Stimulated activated CD8-positive, alpha-beta memory T cell treated with anti-CD3 and anti-CD28 coated beads, Interleukin-12 subunit alpha, Interleukin-12 subunit beta, amount 100 ng/mL, for 4 hours (primary cell): ENCODE data around the gene CDK5R2.

Experiments used
- DNase-seq: peaks from one replicate; pipeline ENCODE4 v3.0.0-alpha.2; 2020; ENCODE audit warnings: low read depth

CDK5R2 gene

GRCh38 chr2:218988164-218988563 is 28.7 kb downstream of the CDK5R2 start:
- DNase-seq: no peak

GRCh38 chr2:218988650-218989049 is 29.2 kb downstream of the CDK5R2 start:
- DNase-seq: no peak

DNA sequence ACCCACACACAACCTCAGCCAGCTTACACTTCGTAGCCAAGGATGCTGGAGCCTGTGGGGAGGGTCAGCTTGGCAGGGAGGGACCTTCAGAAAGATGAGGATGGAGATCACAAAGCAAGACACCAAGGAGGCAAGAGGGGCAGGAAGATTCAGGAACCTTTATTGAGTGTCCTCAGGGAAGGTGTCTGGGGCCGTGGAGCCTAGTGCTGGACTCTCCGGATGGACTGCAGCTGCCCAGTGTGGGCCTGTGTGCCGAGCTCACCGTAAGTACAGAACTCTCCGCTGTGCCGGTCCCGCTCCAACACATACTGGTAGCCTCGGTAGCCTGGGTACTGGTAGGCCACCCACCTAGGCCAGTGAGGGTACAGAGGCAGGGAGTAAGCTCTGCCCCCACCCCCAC is 30.6 kb downstream of the CDK5R2 start:
- no peak for DNase-seq

- no peak for DNase-seq
Observed at GRCh38 chr2:218990612-218991011, 31.1 kb downstream of the CDK5R2 start.

- no peak for DNase-seq
Observed at GRCh38 chr2:218991674-218992168, 32.3 kb downstream of the CDK5R2 start.

- no peak for DNase-seq
Observed at GRCh38 chr2:218992196-218992595, 32.7 kb downstream of the CDK5R2 start.

- no peak for DNase-seq
Observed at GRCh38 chr2:218992703-218993344, 33.4 kb downstream of the CDK5R2 start.

DNA sequence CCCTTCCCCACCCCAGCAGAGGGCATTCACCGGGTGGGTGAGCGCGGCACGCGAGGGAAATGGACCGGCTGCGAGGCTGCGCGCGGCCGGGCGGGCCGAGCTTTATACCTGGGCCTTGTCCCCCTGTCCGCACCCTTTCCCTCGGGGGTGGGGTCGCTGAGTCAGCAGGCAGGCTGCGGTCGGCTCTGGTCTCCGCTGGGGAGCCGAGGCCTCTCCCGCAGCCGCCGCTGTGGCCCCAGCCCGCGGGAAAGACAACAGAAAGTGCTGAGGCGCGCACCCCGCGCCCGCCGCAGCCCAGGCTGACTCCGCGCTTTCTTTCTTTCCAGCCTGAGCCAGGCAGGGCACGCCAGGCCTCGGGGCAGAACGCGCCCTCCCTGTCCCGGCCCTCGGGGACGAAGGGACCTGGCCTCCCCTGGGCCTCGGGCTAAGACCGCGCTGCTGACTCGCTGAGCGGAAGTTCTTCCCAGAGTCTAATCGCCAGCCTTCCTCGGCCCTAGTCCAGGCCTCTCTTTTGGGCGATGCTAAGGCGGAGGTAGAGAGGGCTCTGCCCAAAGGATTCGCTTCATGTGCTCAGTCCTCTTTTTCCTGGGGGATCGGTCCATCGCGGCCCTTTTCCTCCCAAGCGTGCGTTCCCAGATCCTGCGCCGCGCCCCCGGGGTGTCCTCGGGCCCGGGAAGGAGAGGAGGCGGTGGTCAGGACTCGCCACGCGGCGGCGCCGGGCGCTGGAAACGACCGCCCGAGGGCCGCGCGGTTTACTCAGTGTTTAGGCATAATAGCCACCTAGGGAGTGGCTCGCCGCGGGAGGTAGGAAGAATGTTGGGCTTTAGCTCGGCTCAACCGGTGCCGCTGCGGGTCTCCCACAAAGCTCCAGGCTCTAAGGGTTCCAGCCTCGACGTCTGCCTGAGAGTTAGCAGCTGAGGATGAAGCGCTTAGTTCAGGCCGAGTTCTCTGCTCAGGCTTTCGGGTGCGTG is 34.2 kb downstream of the CDK5R2 start, which contains the start of gene CRYBA2:
CRYBA2 (minus strand) TSS at position 78 of the 971 bp plus-strand sequence. CDS start 246 bp downstream, outside the sequence.
- no peak for DNase-seq

GRCh38 chr2:218995561-218995960 is 36.1 kb downstream of the CDK5R2 start:
- DNase-seq: no peak

- peak; percentile 57 for DNase-seq
Observed at GRCh38 chr2:218995972-218996711, 36.7 kb downstream of the CDK5R2 start.

- no peak for DNase-seq
Observed at GRCh38 chr2:218996937-218997336, 37.5 kb downstream of the CDK5R2 start.

DNA sequence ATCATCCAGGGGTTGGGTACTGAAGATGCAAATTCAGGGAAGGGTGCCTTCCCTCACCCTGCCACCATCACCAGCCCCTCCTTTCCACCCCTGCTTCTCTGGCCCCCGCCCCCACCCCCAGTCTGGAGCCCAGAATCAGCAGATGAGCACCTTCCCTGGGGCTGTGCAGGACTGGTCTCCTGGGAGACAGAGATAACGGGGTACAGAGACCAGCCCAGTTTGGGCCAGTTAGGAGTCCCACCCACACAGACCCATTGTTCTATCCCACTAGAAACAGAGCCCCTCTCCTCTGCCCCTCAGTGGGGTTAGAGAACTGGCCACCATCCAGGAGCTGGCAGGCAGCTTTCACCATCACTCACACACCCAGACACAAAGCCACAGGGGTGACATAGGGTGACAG is 38.3 kb downstream of the CDK5R2 start:
- no peak for DNase-seq

GRCh38 chr2:218998414-218999002 is 39.0 kb downstream of the CDK5R2 start:
- no peak for DNase-seq

- DNase-seq: no peak
Observed at GRCh38 chr2:218999021-218999880, 39.8 kb downstream of the CDK5R2 start.

- no peak for DNase-seq
Observed at GRCh38 chr2:218999881-219000568, 40.6 kb downstream of the CDK5R2 start.

DNA sequence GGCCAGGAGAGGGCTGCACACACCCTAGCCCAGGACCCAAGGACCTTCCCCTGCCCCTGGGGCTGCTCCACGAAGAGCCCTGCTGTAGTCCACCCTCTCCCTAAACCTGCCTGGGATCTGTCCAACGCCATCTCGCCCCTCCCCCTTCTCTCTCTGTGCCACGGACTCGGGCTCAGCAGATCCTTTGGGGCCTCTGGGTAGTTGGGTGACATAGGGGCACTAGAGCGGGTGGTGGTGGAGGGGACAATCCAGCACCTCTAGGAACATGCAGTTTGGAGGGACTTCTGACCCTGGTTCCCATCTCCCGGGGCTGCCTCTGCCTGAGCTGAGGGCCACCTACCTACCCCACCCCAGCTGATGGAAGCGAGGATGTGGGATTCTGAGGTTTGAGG is 41.1 kb downstream of the CDK5R2 start:
- no peak for DNase-seq

GRCh38 chr2:219001100-219001576 is 41.7 kb downstream of the CDK5R2 start:
- DNase-seq: no peak

DNA sequence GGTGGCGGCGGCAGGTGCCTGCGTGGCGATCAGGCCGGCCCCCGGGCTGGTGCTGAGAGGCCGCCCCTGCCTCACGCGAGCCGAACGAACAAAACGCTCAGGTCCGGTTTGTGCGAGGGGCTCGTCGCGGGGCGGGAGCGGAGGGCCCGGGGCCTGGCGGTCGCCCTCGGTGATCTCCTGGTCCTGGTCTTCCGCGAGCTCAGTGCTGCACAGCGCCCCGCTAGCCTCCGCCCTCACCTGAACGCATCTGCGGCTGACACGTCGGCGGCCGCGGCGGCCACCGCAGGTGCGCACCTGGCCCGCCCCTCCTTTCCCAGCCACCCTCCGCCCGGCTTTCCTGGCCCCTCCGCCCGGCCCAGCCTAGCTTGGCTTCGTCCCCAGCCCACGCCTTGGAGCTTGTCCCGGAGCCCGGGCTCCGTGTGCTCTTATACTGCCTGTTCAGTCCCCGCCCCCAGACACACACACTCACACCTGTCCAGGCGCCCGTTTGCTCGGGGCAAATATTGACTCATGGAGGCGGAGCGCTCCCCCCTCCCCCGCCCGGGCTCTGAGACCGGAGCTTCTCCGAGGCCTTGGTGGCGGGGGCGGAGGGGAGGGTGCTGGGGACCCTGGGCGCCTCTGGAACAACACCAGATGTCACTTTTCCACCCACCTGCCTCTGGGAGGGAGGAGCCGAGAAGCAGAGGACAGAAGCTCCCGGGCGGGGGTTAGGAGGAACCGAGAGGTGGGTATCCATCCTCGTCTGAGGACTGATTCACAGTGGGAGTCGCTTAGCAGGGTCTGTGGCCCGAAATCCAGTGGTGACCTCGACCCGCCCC is 42.3 kb downstream of the CDK5R2 start:
- DNase-seq: peak; percentile 45
